Neural cell (in vitro differentiated cells): ENCODE results near the gene RBFOX2. TPM values are rescaled to one million over a fixed set of nuclear protein-coding genes. Genes with fewer than 3 reads are reported as not detected.

Source experiments
- H2AFZ ChIP-seq: fragments of 200-600, 300-800 bp; sonication (generic), shearing (Covaris generic); 2 replicates; pipeline ENCODE4 v1.6.0; 2014; ENCODE audit warnings: low read depth, mild to moderate bottlenecking, antibody characterized with exemption, low read length, moderate library complexity
- H3F3A ChIP-seq: fragments of 200-600 bp; shearing (Covaris generic); 2 replicates; pipeline ENCODE4 v1.6.1; 2016; ENCODE audit warnings: mild to moderate bottlenecking, moderate library complexity, mixed read lengths, antibody characterized with exemption, low read length; ENCODE audit not compliant: insufficient read depth, poor library complexity, severe bottlenecking
- H3K27ac ChIP-seq: fragments of 200-600, 300-800 bp; sonication (generic), shearing (Covaris generic); 2 replicates; pipeline ENCODE4 v1.5.1; 2014; ENCODE audit warnings: mild to moderate bottlenecking, low read length, moderate library complexity
- H3K27me3 ChIP-seq: fragments of 300-800, 200-600 bp; sonication (generic), shearing (Covaris generic); 2 replicates; pipeline ENCODE4 v1.6.0; 2014; ENCODE audit warnings: mild to moderate bottlenecking, low read depth, low read length, moderate library complexity; ENCODE audit not compliant: insufficient read depth
- H3K36me3 ChIP-seq: fragments of 300-800, 200-600 bp; sonication (generic), shearing (Covaris generic); 2 replicates; pipeline ENCODE4 v1.5.1; 2014; ENCODE audit warnings: mild to moderate bottlenecking, antibody characterized with exemption, low read length, moderate library complexity; ENCODE audit not compliant: insufficient read depth
- H3K4me2 ChIP-seq: fragments of 300-800, 200-600 bp; sonication (generic), shearing (Covaris generic); 2 replicates; pipeline ENCODE4 v1.6.0; 2014; ENCODE audit warnings: mild to moderate bottlenecking, low read length
- H3K4me3 ChIP-seq: fragments of 300-800, 200-600 bp; sonication (generic), shearing (Covaris generic); 2 replicates; pipeline ENCODE4 v1.5.1; 2014; ENCODE audit warnings: mild to moderate bottlenecking, low read length, moderate library complexity
- H3K79me2 ChIP-seq: fragments of 200-600 bp; shearing (Covaris generic); replicated peaks from 2 replicates; pipeline ENCODE4 v1.6.0; 2014; ENCODE audit warnings: mild to moderate bottlenecking, low read length, moderate library complexity; ENCODE audit not compliant: insufficient read depth
- H3K9ac ChIP-seq: fragments of 300-800, 200-600 bp; sonication (generic), shearing (Covaris generic); 2 replicates; pipeline ENCODE4 v1.6.1; 2016; ENCODE audit warnings: mild to moderate bottlenecking, low read length, mixed read lengths
- H3K9me2 ChIP-seq: fragments of 200-600 bp; shearing (Covaris generic); 2 replicates; pipeline ENCODE4 v1.6.1; 2016; ENCODE audit warnings: mild to moderate bottlenecking, low read length, mixed read lengths; ENCODE audit not compliant: insufficient read depth
- H3K9me3 ChIP-seq: fragments of 200-600, 300-800 bp; sonication (generic), shearing (Covaris generic); 2 replicates; pipeline ENCODE4 v1.6.1; 2016; ENCODE audit warnings: mild to moderate bottlenecking, mixed run types, low read length, moderate library complexity, mixed read lengths
- H4K20me1 ChIP-seq: fragments of 200-600 bp; shearing (Covaris generic); 2 replicates; pipeline ENCODE4 v1.6.1; 2016; ENCODE audit warnings: mild to moderate bottlenecking, mixed run types; ENCODE audit not compliant: insufficient read depth
- EP300 ChIP-seq: fragments of 450-650 bp; conservative IDR thresholded peaks from 2 replicates; pipeline ENCODE4 v1.6.1; 2014; ENCODE audit warnings: antibody characterized with exemption, mild to moderate bottlenecking, moderate library complexity; ENCODE audit not compliant: poor library complexity, severe bottlenecking
- EZH2 ChIP-seq: fragments of 200-600, 300-800 bp; shearing (Covaris generic), sonication (generic); IDR thresholded peaks from 2 replicates; pipeline ENCODE4 v1.6.1; 2014; ENCODE audit warnings: antibody characterized with exemption, low read length, borderline replicate concordance, mild to moderate bottlenecking; ENCODE audit not compliant: insufficient read depth, poor library complexity, severe bottlenecking
- MXI1 ChIP-seq: fragments of 450-650 bp; conservative IDR thresholded peaks from 2 replicates; pipeline ENCODE4 v1.6.1; 2014; ENCODE audit warnings: antibody characterized with exemption, mild to moderate bottlenecking; ENCODE audit not compliant: poor library complexity, severe bottlenecking
- POLR2AphosphoS5 ChIP-seq: IDR thresholded peaks from 2 replicates; pipeline ENCODE4 v1.6.1; 2012
- RAD21 ChIP-seq: fragments of 450-650 bp; conservative IDR thresholded peaks from 2 replicates; pipeline ENCODE4 v1.6.1; 2014; ENCODE audit warnings: antibody characterized with exemption, mild to moderate bottlenecking, moderate library complexity
- SMC3 ChIP-seq: fragments of 450-650 bp; conservative IDR thresholded peaks from 2 replicates; pipeline ENCODE4 v1.6.1; 2014; ENCODE audit warnings: antibody characterized with exemption, mild to moderate bottlenecking, moderate library complexity; ENCODE audit not compliant: poor library complexity
- TAF1 ChIP-seq: IDR thresholded peaks from 2 replicates; pipeline ENCODE4 v1.6.1; 2012; ENCODE audit warnings: low read depth
- polyA plus RNA-seq: library from polyadenylated mRNA; depleted of rRNA; stranded (reverse); fragments of >200 nt; gene quantifications from 2 replicates; pipeline ENCODE4 v1.2.3, GENCODE V29; 2014
- TF ChIP-seq, protein P1 (sequence below): IDR thresholded peaks from 2 replicates; pipeline ENCODE4 v1.6.1; 2012; ENCODE audit warnings: borderline replicate concordance
- TF ChIP-seq, protein P2 (sequence below): fragments of 450-650 bp; IDR thresholded peaks from 2 replicates; pipeline ENCODE4 v1.5.1; 2014; ENCODE audit warnings: antibody characterized with exemption, mild to moderate bottlenecking, moderate library complexity; ENCODE audit not compliant: poor library complexity, severe bottlenecking

The RBFOX2 gene
- polyA plus RNA-seq, 1 donor from 2014 or later: 529 TPM

DNA sequence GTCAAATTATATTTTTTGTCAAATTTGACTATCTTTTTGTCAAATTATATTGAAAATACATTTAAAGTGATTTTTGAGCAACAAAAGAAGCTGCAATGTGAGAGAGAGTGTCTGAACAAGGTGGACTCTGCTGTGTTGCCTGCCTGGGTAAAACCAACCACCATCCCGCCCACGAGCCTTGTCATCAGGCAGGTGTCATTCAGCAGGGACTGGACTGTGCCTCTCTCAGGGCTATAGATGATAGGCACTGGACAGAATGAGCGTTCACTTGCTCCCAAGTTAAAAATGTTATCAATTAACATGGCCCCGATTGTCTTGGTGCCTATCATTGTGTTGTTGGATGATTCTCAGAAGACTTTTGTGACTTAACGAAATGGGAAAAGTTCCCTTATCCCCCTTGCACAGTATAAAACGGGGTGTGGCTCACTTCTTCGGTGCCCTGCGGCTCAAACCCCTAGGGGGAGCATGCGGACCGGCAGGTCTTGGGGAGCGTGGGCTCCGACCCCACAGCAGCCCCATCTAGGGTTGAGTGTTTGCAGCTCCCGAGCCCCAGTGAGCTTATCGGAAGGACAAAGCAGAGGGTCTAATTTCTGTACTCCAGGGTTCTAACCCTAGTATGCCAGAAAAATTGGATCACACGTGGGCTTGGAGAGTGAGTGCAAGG, 309.3 kb downstream of the RBFOX2 start:
- no peak overlapping the region for H3K27ac ChIP-seq
- no peak overlapping the region for H3K4me3 ChIP-seq
- H3F3A ChIP-seq: no peaks in the 10 kb centered on the region
- H3K9ac ChIP-seq: no peak overlapping the region
- no peaks in the 10 kb centered on the region for H4K20me1 ChIP-seq
- H3K9me3 ChIP-seq: no peaks in the 10 kb centered on the region
- no peaks in the 10 kb centered on the region for H3K36me3 ChIP-seq
- H3K27me3 ChIP-seq: no peaks in the 10 kb centered on the region
- H3K79me2 ChIP-seq: no peaks in the 10 kb centered on the region
- TF ChIP-seq RAD21: no peak
- no peak for TF ChIP-seq TAF1
- TF ChIP-seq, protein P1, sequence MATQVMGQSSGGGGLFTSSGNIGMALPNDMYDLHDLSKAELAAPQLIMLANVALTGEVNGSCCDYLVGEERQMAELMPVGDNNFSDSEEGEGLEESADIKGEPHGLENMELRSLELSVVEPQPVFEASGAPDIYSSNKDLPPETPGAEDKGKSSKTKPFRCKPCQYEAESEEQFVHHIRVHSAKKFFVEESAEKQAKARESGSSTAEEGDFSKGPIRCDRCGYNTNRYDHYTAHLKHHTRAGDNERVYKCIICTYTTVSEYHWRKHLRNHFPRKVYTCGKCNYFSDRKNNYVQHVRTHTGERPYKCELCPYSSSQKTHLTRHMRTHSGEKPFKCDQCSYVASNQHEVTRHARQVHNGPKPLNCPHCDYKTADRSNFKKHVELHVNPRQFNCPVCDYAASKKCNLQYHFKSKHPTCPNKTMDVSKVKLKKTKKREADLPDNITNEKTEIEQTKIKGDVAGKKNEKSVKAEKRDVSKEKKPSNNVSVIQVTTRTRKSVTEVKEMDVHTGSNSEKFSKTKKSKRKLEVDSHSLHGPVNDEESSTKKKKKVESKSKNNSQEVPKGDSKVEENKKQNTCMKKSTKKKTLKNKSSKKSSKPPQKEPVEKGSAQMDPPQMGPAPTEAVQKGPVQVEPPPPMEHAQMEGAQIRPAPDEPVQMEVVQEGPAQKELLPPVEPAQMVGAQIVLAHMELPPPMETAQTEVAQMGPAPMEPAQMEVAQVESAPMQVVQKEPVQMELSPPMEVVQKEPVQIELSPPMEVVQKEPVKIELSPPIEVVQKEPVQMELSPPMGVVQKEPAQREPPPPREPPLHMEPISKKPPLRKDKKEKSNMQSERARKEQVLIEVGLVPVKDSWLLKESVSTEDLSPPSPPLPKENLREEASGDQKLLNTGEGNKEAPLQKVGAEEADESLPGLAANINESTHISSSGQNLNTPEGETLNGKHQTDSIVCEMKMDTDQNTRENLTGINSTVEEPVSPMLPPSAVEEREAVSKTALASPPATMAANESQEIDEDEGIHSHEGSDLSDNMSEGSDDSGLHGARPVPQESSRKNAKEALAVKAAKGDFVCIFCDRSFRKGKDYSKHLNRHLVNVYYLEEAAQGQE: no peak
- no peak for TF ChIP-seq EZH2
- TF ChIP-seq SMC3: no peak
- TF ChIP-seq POLR2AphosphoS5: no peak
- TF ChIP-seq EP300: no peak
- TF ChIP-seq, protein P2, sequence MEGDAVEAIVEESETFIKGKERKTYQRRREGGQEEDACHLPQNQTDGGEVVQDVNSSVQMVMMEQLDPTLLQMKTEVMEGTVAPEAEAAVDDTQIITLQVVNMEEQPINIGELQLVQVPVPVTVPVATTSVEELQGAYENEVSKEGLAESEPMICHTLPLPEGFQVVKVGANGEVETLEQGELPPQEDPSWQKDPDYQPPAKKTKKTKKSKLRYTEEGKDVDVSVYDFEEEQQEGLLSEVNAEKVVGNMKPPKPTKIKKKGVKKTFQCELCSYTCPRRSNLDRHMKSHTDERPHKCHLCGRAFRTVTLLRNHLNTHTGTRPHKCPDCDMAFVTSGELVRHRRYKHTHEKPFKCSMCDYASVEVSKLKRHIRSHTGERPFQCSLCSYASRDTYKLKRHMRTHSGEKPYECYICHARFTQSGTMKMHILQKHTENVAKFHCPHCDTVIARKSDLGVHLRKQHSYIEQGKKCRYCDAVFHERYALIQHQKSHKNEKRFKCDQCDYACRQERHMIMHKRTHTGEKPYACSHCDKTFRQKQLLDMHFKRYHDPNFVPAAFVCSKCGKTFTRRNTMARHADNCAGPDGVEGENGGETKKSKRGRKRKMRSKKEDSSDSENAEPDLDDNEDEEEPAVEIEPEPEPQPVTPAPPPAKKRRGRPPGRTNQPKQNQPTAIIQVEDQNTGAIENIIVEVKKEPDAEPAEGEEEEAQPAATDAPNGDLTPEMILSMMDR: no peak
- no peak overlapping the region for H3K4me2 ChIP-seq
- no peaks in the 10 kb centered on the region for H3K9me2 ChIP-seq
- no peak overlapping the region for H2AFZ ChIP-seq

DNA sequence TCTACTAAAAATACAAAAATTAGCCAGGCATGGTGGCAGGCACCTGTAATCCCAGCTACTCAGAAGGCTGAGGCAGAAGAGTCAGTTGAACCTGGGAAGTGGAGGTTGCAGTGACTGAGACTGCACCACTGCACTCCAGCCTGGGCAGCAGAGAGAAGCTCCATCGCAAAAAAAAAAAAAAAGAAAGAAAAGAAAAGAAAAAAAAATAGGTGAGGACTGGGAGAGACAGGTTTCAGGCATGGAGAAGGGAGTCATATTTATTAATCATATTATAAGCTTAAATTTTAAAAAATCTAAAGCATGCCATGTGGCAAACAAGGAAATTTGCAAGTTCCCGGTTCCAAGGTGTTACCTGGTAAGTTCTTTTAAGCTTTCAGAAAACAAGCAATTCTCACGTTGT, 311.1 kb downstream of the RBFOX2 start, which contains the start of gene APOL5:
Gene APOL5, plus strand, starts transcription at position 301 of the 400 bp plus-strand sequence. Its CDS starts 0 bp downstream, at position 301.
- no peaks in the 10 kb centered on the region for H3K27me3 ChIP-seq

More for the DNA sequence above, 311.1 kb downstream of the RBFOX2 start, which contains the start of gene APOL5:
- Histone ChIP-seq H3K9me2 (no peaks in the 10 kb centered on the region), H3K9me3 (no peaks in the 10 kb centered on the region), H3K27ac (no peak within 1 kb of the TSS), H2AFZ (no peak within 1 kb of the TSS), H3F3A (no peaks in the 10 kb centered on the region), H3K9ac (no peak within 1 kb of the TSS), H3K4me2 (no peak within 1 kb of the TSS), H4K20me1 (no peaks in the 10 kb centered on the region), H3K36me3 (no peaks in the 10 kb centered on the region), H3K79me2 (no peaks in the 10 kb centered on the region), H3K4me3 (no peak within 1 kb of the TSS)
- no peak for TF ChIP-seq MXI1
- TF ChIP-seq, protein P2: no peak
- TF ChIP-seq POLR2AphosphoS5: no peak
- no peak for TF ChIP-seq EP300
- no peak for TF ChIP-seq TAF1
- no peak for TF ChIP-seq RAD21
- TF ChIP-seq SMC3: no peak
- no peak for TF ChIP-seq EZH2
